DND-41 (cell line): ENCODE measurements around the gene NOL9.

ENCODE experiments used
- ATAC-seq: fragments of 200-7000 bp; cut with Tn5 transposase; 3 replicates; pipeline ENCODE4 v1.9.1; 2021; ENCODE audit warnings: low read depth; ENCODE audit not compliant: insufficient read depth
- DNase-seq: peaks from one replicate; pipeline ENCODE4 v3.0.0-alpha.2; 2020
- H2AFZ ChIP-seq: 2 replicates; pipeline ENCODE4 v1.6.0; 2012; ENCODE audit warnings: low read depth, low read length
- H3K27ac ChIP-seq: 2 replicates; pipeline ENCODE4 v1.5.1; 2012; ENCODE audit warnings: low read length, inconsistent platforms
- H3K27me3 ChIP-seq: fragments of 200-600 bp; sonication (generic); 2 replicates; pipeline ENCODE4 v1.6.0; 2012; ENCODE audit warnings: low read length, mild to moderate bottlenecking, inconsistent platforms; ENCODE audit not compliant: insufficient read depth, poor library complexity
- H3K36me3 ChIP-seq: 2 replicates; pipeline ENCODE4 v1.5.1; 2012; ENCODE audit warnings: low read length, inconsistent platforms; ENCODE audit not compliant: insufficient read depth
- H3K4me1 ChIP-seq: 2 replicates; pipeline ENCODE4 v1.5.1; 2012; ENCODE audit warnings: mild to moderate bottlenecking, low read length; ENCODE audit not compliant: insufficient read depth
- H3K4me2 ChIP-seq: 2 replicates; pipeline ENCODE4 v1.6.0; 2012; ENCODE audit warnings: mild to moderate bottlenecking, moderate library complexity, low read length, inconsistent platforms; ENCODE audit not compliant: insufficient read depth
- H3K4me3 ChIP-seq, 2 experiments: fragments of 200-600 bp in 1 of 2; shearing (Covaris generic) in 1 of 2; 2 replicates each; pipeline ENCODE4 v1.5.1; 2012 to 2016; ENCODE audit warnings: inconsistent platforms in 2 of 2, low read length in 2 of 2, mild to moderate bottlenecking in 2 of 2, low read depth in 1 of 2, moderate library complexity in 1 of 2
- H3K79me2 ChIP-seq: 2 replicates; pipeline ENCODE4 v1.6.0; 2012; ENCODE audit warnings: low read length, inconsistent platforms; ENCODE audit not compliant: insufficient read depth
- H3K9ac ChIP-seq: 2 replicates; pipeline ENCODE4 v1.6.0; 2012; ENCODE audit warnings: low read depth, mild to moderate bottlenecking, inconsistent platforms, low read length, moderate library complexity
- H3K9me3 ChIP-seq: 2 replicates; pipeline ENCODE4 v1.5.1; 2012; ENCODE audit warnings: low read length, moderate library complexity, mild to moderate bottlenecking, inconsistent platforms; ENCODE audit not compliant: insufficient read depth, severe bottlenecking
- H4K20me1 ChIP-seq: 2 replicates; pipeline ENCODE4 v1.6.0; 2012; ENCODE audit warnings: low read length; ENCODE audit not compliant: insufficient read depth
- EZH2 ChIP-seq: IDR thresholded peaks from 3 replicates; pipeline ENCODE4 v1.6.1; 2012; ENCODE audit warnings: borderline replicate concordance, low read depth, mild to moderate bottlenecking, moderate library complexity, low read length, inconsistent platforms; ENCODE audit not compliant: severe bottlenecking
- TF ChIP-seq, protein P1 (sequence below): IDR thresholded peaks from 2 replicates; pipeline ENCODE4 v1.5.1; 2012; ENCODE audit warnings: borderline replicate concordance, low read length, moderate library complexity, mild to moderate bottlenecking; ENCODE audit not compliant: poor library complexity, severe bottlenecking; ENCODE audit errors: extremely low read depth

The NOL9 gene

DNA sequence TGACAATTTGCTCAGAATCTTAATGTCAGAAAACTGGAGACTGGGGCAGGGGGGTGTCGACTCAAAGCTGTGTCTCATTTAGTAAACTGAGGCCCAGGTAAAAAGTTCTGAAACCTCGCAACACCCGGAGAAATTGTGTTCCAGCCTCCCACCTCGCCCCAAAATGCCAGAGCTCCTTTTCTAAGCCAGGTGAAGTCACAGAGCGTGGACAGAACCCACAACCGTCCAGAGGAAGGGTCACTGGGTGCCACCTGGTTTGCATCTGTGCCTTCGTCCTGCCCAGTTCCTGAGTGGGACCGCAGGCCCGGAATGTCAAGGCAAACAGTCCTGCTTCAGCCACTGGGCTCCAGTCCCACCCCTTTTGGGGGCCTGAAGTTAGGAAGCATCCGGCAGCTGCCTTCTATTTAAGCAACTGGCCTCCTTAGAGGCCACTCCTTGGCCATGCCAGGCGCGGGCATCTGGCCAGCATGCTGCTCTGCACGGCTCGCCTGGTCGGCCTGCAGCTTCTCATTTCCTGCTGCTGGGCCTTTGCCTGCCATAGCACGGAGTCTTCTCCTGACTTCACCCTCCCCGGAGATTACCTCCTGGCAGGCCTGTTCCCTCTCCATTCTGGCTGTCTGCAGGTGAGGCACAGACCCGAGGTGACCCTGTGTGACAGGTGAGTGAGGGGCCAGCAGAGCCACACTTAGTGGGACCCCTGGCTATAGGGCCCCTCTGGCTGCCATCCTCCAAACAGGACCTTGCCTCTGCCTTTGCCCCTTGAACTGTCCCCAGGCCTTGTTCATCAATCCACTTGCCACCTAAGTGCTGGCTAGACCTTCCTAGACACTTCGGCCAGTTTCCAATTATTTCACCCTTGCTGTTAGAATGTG is 830 bp upstream of the NOL9 start, which contains the start of gene TAS1R1:
TAS1R1 (plus strand) TSS at position 401 of the 872 bp plus-strand sequence; CDS start at position 468, 67 bp downstream.
- peaks cover 27% of the 10 kb centered on the region for H3K4me1 ChIP-seq
- H3K27me3 ChIP-seq: no peaks in the 10 kb centered on the region
- DNase-seq (no peak), ATAC-seq (no peak)
- peaks cover 15% of the 10 kb centered on the region for H3K36me3 ChIP-seq
- H3K4me3 ChIP-seq: peak within 1 kb of the TSS; percentile 98 to 100
- H3K27ac ChIP-seq: peak within 1 kb of the TSS; percentile 88
- peaks cover 33% of the 10 kb centered on the region for H3K79me2 ChIP-seq
- peak within 1 kb of the TSS; percentile 83 for H3K4me2 ChIP-seq
- no peaks in the 10 kb centered on the region for H3K9me3 ChIP-seq
- peak within 1 kb of the TSS; percentile 98 for H3K9ac ChIP-seq
- no peak for TF ChIP-seq EZH2
- TF ChIP-seq, protein P1, sequence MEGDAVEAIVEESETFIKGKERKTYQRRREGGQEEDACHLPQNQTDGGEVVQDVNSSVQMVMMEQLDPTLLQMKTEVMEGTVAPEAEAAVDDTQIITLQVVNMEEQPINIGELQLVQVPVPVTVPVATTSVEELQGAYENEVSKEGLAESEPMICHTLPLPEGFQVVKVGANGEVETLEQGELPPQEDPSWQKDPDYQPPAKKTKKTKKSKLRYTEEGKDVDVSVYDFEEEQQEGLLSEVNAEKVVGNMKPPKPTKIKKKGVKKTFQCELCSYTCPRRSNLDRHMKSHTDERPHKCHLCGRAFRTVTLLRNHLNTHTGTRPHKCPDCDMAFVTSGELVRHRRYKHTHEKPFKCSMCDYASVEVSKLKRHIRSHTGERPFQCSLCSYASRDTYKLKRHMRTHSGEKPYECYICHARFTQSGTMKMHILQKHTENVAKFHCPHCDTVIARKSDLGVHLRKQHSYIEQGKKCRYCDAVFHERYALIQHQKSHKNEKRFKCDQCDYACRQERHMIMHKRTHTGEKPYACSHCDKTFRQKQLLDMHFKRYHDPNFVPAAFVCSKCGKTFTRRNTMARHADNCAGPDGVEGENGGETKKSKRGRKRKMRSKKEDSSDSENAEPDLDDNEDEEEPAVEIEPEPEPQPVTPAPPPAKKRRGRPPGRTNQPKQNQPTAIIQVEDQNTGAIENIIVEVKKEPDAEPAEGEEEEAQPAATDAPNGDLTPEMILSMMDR: no peak
- H2AFZ ChIP-seq: peak within 1 kb of the TSS; percentile 96
- H4K20me1 ChIP-seq: peaks cover 20% of the 10 kb centered on the region; the same call in 1 of the 2 replicates

DNA sequence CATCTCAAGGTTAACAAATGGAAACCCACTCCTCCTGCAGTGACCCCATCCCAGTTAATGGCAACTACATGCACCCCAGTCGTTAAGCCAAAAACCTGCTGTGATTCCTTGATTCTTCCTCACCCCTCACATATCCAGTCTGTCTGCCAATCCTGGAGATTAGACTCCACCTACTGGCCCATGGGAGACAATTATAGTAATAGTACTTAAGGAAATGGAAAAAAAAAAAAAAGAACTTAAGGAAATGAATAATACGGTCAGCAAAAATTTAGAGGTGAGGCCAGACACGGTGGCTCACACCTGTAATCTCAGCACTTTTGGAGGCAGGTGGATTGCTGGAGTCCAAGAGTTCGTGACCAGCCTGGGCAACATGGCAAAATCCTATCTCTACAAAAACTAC is 7.0 kb downstream of the NOL9 start:
- H3K4me2 ChIP-seq: no peak overlapping the region
- no peaks in the 10 kb centered on the region for H3K9me3 ChIP-seq
- H3K9ac ChIP-seq: no peak overlapping the region
- H3K79me2 ChIP-seq: peaks cover 21% of the 10 kb centered on the region
- ATAC-seq (no peak), DNase-seq (no peak)
- H3K36me3 ChIP-seq: peaks cover 88% of the 10 kb centered on the region
- H4K20me1 ChIP-seq: peaks cover 7% of the 10 kb centered on the region; the same call in 1 of the 2 replicates
- H3K4me3 ChIP-seq: no peak overlapping the region
- H3K4me1 ChIP-seq: peaks cover 4% of the 10 kb centered on the region; the same call in 1 of the 2 replicates
- no peak overlapping the region for H3K27ac ChIP-seq
- TF ChIP-seq EZH2: no peak
- TF ChIP-seq, protein P1: no peak
- H2AFZ ChIP-seq: no peak overlapping the region
- no peaks in the 10 kb centered on the region for H3K27me3 ChIP-seq

DNA sequence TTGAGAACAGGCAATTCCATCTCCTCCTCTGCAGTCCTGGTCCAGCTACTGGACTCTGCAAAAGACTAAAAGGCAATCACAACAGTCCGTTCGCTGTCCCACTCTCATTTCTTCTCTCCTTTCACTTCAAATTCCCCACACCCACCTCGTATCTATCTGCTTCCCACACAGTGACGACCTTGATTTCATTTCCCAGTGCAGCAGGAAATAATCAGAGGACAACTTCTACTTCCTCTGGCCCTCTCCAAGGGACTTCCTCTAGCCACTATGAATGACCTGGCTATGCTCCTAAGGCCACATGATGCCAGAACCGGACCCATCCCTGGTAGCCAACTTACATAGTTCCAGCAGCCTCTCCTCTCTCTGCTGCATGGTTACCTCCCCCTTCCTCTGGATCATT is 8.0 kb downstream of the NOL9 start:
- Histone ChIP-seq H3K4me2 (no peak overlapping the region), H3K9me3 (no peaks in the 10 kb centered on the region), H3K4me1 (no peaks in the 10 kb centered on the region), H3K27ac (no peak overlapping the region), H3K79me2 (peaks cover 16% of the 10 kb centered on the region), H3K36me3 (peaks cover 91% of the 10 kb centered on the region), H2AFZ (no peak overlapping the region), H3K9ac (no peak overlapping the region), H3K4me3 (no peak overlapping the region), H4K20me1 (peaks cover 4% of the 10 kb centered on the region; the same call in 1 of the 2 replicates), H3K27me3 (no peaks in the 10 kb centered on the region)
- TF ChIP-seq EZH2: no peak
- TF ChIP-seq, protein P1: no peak
- DNase-seq (no peak), ATAC-seq (no peak)
